HG02798 (cell line): ENCODE data around the gene ZBTB22.
A peak's percentile ranks its signal among the peaks of the same experiment; 100 is the strongest.

Experiments
- ATAC-seq: cut with Tn5 transposase; IDR thresholded peaks from one replicate; pipeline ENCODE4 v1.9.1; 2021; ENCODE audit warnings: mild to moderate bottlenecking; ENCODE audit not compliant: unreplicated experiment, poor library complexity

Gene ZBTB22

DNA sequence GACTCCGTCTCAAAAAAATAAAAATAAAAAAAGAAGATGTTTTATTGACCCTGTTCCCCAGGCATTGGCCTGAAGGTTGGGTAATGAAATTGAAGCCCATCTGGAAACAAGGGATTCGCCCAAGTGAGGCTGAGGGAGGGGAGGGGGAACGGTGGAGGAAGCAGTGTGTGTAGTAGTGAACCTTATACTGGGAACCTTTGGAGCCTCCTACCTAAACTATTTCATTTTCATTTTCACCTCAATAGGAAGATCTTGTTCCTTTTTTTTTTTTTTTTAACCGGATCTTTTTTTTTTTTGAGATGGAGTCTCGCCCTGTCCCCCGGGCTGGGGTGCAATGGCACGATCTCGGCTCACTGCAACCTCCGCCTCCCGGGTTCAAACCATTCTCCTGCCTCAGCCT lies 13.2 kb upstream of the ZBTB22 start:
- no peak for ATAC-seq

DNA sequence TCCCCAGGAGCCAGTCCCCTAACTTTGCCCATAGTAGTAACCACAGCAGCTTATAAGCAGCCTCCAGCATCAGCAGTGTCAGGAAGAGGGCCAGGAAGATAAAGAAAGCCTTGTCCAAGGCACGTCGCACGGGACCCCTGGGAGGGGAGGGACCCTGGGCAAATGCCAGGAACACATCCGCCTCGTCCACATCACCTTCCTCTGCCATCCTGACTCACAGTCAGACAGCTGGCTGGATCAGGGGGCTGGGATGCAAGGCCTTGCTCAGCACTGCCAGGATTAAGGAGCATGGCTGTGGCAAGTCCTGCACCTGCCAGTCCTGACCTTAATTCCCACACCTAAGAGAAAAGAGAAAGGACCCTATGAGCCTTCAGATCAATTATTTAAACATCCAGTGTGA lies 11.5 kb upstream of the ZBTB22 start:
- no peak for ATAC-seq

DNA sequence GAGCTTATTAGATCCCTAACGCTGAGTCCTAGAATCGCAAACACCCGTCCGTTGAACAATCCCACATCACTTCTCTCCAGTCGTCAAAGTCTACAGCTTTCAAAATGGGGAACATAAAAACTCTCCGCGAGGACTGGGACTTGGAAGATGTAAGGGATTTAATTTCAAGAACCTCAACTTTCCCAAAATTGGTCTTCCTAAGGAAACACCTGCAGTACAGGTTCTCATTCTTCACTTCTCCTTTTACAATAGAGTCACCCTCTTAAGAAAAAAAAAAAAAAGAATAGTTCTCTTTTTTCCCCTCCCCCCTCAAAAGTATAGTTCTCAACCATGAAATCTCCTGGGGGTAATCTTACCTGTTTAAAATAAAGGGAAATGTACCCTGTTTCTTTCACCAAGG lies 6.6 kb upstream of the ZBTB22 start:
- no peak for ATAC-seq

DNA sequence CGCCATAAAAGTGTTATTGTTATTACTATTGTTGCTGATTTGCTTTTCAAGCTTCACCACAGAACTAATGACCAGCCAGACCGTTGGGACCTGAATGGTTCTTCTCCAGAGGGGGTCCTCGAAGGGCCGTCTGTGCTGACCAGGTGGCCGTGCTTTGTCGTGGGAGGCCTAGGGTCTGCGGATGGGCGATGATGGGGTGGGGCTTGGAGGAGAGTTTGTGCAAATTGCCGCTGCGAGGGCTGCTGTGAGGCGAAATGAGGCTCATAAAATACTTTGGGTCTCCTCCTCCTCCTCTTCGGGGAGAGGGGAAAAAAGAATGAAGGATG lies 6.0 kb upstream of the ZBTB22 start:
- no peak for ATAC-seq

DNA sequence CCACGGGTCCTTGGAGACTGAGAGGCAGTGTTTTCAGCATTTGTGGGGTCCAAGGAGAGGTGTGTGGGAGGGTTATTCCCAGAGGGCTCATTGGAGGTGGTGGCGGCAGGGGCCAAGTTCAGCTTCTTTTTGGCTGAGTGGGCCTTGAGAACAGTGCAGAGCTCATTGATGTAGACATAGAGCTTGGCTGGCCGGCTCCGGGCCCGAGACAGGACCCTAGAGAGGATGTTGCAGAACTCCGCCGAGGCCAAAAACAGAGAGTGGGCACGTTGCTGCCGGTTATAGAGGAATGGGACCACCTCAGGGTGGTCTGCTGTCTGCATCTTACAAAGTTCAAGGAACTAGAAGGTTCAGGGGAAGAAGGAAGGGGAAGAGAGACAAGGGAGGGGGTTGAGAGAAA lies 3.7 kb upstream of the ZBTB22 start:
- no peak for ATAC-seq

DNA sequence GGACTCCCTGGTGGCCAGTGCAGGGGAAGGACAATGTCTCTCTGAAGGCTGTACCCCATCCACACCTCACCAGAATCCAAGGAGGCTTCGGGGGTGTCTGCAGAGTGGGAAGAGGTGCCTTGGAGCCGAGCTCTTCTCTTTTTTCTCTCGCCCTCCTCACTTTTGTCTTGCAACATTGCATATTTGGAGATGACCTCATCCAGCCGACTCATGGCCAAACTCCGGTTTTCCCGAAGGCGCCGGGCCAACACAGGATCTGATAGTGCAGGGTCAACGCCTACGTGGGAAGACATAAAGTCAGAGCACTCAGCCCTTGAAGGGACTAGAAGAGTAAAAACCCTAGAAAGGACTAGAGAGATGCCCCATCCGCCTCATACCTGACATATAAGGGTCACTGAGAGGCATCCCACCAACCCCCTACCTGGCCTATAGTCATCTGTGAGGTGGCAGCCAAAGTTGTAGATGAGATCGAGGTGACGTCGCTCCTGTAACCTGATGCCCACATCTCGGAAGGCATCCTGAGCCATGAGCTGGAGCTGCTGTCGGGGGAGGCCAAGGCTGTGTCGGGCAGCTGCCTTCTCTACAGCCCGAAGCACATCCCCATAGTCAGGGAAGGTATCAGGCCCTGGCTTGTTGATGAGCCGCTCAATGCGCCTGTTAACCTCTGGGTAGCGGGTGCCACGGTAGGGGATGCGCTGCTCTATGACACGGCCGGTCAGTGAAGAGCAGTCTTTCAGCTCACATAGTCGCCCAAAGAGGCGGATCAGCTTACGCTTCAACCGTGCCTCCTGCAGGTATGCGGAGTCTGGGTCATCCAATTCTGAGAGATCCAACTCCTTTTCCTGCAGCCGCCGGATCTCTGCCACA lies 3.0 kb upstream of the ZBTB22 start:
- ATAC-seq = no peak

DNA sequence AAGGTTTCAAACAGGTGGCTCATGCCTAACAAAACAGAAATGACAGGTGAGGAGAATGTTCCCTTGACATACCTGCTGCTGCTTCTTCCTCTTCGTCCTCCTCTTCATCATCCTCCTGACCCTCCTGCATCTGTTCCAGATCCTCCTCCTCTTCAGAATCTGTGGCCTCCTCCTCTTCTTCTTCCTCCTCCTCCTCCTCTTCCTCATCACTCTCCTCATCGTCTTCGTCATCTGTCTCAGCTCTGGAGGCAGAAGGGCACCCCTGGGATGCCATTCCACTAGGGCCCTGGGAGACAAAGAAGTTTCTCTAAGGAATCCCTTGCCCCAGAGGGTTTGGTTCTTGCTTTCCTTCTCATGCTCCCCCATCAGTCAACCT lies 2.4 kb upstream of the ZBTB22 start:
- ATAC-seq = no peak

DNA sequence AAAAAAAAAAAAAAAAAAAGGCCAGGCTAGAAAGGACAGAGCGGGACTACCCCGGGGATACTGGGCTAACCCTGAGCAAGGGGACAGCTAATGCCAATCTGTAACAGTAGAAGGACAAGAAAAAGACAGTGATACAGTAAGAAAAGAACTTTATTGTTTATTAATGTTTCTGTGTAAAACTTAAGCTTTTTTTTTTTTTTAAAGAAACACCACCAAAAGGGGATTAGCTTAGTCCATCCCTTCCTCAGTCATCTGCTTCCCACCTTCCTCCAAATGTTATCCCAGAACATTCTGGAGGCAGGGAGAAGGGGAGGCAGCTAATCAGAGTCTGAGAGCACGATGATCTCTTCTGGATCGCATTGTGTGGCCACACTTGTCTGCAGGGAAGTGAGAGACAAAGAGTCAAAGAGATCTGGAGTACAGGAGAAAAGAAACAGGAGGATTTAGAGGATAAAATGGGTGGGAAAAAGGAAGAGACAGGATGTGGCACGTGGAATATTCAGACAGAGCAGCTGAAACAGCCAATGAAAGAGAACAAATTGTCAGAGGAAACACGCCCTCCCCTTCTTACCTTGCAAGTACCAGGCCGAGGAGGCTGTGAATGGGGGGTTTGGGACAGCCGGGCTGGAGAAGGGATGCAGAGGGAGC lies 1.0 kb upstream of the ZBTB22 start:
- ATAC-seq = no peak

DNA sequence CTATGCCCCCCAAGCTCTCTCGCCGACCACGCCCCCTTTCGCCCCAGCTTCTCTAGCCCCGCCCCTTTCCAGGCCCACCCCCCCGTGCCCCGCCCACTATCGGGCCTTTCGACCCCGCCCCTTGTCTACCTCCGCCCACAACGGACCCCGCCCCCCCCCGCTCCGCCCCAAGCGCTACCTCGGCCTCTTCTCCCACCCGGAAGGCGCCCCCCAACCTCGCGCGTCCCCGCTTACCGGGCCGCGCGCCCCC lies 200 bp downstream of the ZBTB22 start:
- no peak for ATAC-seq

DNA sequence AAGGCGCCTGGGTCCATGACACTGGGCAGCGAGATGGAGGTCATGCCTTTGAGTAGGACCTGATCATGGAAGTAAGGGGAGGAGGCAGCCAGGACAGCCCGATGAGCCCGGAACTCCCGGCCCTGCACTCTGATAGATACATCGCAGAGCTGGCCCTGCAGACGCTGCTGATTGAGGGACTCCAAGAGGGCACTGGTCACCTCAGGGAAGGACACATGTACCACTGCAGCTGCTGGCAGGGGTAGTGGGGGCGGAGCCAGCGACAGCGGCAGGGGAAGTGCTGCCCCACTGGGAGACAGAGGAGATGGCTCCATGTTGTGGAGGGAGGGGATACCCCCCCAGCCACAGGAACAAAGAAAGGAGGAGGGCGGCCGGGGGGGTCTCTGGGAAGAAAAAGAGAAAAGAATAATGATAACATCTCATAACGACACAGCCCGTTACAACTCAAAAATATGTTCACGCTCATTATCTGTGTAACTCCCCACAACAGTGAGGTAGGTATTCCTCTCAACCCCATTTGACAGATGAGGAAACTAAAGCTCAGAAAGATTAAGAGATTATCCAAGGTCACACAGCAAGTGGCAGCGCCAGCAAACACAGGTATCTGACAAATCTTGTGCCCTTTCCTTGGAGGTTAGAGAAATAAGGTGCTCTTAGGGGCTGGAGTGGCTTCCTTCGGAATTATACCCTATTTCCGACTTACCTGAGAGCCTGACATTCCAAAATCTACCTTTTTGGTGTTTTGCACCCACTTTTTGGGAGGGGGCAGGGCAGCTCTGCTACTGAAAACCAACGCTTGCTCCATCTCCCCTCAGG lies 733 bp downstream of the ZBTB22 start:
- ATAC-seq = no peak

DNA sequence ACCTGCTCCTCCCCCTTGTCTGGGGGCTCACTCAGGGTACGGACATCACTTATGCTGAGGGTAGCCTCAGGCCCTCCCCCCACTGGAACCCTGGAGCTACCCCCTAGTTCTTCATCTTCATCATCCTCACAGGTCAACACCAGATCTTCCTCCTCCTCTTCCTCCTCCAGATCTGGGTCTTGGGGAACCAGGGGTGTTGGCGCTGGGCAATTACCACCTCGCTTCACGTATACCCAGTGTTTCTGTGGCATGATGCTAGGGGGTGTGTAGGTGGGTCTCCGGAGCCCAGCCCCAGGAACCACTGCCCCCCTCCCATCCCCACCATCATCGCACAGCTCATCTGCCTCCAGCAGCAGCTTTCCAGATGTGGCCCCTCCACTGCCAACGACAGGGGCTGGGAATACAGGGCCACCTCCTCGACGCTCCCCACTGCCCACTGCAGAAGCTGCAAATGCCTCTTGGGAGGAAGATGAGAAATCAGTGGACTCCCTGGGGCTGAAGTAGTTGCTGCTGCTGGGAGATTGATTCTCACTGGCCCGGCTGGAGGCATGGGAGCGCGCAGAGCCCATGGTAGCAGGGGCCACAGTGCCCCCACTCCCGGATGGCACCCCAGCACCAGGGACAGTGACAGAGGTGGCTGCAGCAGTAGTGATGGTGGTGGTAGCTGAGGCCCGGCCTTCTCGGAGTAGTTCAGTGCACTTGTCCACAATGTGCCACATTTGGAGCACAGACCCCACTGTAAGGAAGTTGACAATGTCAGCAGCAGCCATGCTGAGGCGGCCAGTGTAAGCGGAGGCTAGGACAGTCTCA lies 1.5 kb downstream of the ZBTB22 start:
- no peak for ATAC-seq

DNA sequence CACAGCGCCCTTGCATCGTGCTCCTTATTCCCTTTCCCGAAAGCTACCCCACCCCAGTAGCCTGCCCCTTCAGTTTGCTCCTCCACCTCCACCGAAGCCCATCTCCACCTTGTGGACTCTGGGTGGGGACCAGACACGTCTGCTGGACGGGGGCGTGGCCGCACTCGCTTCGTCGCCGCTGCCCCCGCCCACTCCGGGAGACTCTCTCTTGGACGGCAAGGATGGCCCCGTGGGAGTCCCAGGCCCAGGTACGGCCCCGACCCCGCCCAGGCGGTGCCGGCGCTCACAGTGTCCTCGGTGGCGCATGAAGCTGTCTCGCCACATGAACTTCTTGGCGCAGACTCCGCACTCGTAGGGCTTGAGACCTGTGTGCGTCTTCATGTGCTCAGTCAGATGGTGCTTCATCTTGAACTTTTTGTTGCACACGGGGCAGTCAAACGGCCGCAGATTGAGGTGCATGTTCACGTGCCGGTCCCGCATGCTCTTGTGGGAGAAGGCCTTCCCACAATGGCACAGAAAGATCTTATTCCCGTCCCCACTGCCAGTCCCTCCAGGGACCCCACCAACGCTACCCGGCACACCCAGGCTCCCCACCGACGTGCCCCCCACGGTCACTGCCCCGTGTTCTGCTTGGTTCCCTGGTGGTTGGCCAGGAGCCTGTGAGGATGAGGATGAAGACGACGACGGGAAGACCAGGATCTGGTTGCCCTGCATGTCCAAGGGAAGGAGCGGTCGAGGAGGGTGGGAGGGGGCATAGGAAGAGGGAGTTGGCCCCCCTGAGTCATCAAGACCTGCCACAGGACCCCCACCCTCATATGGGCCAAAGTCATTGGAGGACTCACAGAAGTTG lies 2.4 kb downstream of the ZBTB22 start:
- ATAC-seq = no peak

DNA sequence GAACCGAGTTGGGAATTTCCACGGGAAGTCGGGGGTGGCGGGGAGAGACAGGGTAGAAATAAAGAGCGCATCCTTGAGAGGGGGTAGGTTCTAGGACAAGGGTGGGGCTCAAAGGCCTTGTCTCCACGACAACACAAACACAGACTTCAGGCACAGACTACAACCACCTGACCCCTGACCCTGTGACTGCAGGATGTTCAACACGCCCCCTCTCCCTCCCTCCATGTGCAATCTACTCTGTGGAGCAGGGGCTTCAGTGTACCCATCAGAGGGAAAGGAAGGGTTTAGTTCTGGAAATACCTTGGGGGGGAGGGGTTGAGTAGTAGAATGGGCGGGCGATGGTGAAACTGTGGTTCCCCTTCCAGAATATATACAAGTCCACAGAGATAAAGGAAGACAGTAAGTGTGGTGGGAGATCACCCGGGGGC lies 3.0 kb downstream of the ZBTB22 start:
- no peak for ATAC-seq

DNA sequence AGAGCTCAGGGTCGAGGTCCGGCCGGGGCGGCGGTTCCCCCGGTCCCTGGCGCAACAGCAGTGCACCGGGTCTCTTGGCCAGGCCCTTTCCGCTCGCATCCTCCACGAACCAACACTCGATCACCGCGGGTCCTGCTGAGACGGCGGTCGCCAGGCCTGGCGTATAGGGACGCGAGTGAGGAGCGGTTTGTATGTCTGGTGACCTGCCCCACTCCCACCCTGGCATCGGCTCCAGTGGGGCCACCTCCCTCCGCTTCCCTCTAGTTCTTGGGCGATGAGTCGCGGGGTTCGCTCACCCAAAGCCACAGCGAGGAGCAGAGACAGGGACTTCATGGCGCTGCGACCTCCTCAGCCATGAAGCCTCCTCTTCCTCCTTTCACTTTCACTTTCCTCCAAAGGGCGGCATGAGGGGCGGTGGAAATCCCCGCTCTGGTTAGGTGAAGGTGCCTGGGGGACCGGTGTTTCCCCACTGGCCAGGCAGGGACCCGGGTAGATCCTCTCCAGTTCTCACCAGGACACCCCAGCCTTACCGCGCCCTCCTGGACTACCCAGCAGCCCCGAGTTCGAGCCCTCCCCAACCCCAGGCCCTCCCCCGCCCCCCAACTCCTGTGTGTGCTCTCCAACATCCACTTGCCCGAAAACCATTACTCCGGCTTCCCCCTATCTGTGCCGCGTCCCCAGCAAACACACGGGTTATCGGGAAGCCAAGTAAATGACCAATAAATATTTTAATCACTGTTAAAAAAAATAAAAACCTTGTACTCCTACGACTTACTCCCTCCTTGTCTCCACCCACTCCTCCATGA lies 3.6 kb downstream of the ZBTB22 start, which contains the start of gene TAPBP:
Gene TAPBP, minus strand, starts transcription at position 370 of the 806 bp plus-strand sequence. Its CDS starts 37 bp downstream, at position 333.
- ATAC-seq = peak; percentile 40

DNA sequence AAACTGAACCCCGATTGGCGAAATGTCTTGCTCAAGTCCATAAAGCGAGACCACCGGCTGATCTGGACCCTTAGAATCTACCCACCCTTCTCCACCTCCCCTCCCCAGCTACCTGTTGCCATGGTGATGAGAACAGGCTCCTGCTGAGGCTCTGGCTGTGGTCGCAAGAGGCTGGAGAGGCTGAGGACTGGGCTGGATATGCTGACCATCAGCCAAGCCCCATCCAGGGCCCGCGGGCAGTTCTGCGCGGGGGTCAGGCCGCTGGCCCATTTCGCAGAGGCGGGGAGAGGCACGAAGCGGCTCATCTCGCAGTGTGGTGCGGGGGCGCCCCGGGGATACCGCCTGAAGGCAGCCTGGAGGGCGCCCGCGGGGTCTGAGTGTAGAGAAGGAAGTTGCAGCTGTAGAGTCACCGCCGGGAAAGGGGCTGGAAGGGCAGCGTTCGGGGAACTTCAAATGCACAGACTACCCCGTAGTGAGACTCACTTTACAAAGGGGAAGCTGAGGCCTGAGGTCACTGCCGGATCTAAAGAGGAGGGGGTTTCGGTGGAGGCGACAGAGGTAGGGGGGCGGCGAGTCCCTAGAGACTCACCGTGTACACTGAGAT lies 4.3 kb downstream of the ZBTB22 start:
- ATAC-seq = peak; percentile 3

DNA sequence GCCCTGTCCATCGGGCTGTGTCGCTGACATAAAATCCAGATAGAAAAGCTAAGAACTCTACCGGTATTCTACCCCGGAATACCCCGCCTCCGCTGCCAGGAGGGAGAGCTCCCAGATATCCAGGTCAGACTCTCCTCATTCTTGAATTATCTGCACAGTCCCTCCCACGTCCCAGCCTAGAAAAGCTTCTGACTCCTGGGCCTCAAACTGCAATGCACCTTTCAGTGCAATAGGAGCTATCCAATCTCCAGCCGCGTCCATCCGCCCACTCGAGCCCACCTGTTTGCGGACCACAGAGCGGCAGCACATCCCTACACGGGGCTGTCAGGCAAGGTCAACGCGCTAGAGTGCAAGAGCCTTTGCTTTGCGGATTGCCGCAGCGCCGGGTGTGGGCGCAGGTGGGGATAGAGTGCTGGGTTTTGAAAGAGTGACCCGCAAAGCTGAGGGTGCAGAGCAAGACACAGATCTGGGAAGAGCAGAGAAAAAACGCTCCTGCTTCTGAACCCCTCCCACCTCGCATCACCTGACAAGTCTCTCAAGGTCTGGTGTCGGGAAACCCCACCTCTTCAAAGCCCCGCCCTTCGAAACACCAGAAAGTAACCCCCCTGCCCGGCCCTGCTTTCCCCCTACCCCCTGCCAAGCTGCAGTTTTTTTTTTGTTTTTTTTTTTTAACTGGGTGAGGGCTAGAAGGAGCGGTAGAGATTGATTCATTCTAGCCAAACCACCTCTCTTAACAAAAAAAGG lies 5.0 kb downstream of the ZBTB22 start:
- peak; percentile 36 for ATAC-seq

DNA sequence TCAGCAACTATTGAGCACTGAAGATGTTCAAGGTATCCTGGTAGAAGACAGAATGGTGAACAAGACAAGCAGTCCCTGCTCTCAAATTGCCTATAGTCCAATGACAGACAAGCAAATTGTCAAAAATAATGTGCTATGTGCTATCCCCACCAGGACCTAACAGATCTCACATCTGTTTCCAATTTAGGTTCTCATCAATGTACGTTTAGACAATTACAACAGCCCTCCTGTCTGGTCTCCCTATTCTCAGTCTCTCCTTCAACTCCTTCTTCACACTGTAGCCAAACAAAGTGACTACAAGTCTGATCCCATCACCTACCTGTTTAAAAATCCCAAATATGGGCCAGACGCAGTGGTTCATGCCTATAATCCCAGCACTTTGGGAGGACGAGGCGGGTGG lies 11.2 kb downstream of the ZBTB22 start:
- ATAC-seq = no peak

DNA sequence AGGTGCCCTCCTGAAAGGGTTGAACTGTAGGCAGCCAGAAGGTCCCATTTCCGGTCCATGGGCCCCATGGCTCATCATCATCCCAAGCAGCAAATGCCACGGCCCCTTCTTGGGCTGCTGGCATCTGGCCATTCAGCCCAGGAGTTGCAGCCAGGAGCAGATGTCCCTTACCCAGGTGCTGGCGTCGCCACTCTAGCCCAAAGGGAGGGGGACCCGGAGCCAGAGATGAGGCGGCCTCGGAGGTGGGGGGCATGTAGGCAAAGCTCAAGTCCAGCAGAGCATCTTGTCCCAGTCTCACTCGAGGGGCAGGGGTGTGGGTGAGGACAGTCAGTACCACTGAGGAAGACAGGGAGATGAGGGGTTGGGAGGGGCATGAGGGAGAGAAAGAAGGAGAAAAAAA lies 12.5 kb downstream of the ZBTB22 start:
- no peak for ATAC-seq
